ENCODE measurements around the gene MAT2B.
A peak's percentile ranks its signal among the peaks of the same experiment; 100 is the strongest.

The MAT2B gene

GRCh38 chr5:163505368-163506094 is at the start of gene MAT2B:
Gene MAT2B, plus strand, starts transcription at chr5:163505619. Its CDS starts 68 bp downstream, at chr5:163505687.
- DNase-seq (ENCODE audit: low read depth) = peak; percentile 94

DNA sequence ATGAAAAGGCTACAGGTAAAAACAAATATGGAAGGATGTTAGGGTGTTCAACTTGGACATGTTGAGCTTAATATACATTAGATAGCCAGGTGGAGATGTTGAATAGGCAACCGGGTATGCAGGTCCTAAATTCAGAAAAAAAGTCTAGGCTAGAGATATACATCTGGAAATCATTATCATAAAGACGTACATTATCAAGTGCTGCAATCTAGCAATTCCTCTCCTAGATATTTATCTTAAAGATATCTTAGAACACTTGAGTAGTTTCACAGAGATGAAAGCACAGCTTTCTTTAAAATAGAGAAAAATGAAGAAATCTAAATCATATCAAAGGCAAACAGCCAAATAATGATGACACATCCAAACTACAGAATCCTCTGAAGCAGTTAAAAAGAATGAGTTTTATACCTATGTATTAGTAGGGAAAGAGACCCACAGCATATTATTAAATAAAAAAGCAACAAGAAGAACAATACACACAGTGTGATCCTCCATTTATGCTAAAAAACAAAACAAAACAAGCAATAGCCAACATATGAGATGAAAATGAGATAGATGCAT is 49.3 kb upstream of the MAT2B start:
- no peak for DNase-seq (ENCODE audit: low read depth)

DNA sequence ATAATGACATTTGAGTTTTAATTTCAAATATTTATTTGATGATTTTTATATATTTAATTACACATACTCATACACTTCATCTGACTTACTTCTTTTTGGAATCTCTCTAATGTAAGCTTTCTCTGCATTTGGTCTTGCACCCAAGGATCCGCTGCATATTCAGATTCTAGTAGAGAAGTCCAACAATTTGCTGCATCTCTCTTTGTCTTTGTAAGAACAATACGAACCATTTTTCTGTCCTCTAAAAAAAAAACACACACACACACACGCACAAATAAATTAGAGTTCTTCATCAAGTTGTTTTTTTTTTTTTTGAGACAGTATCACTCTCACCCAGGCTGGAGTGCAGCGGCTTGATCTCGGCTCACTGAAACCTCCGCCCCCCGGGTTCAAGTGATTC is 48.6 kb upstream of the MAT2B start:
- no peak for DNase-seq (ENCODE audit: low read depth)

GRCh38 chr5:163458778-163459385 is 46.5 kb upstream of the MAT2B start:
- DNase-seq (ENCODE audit: low read depth) = no peak

DNA sequence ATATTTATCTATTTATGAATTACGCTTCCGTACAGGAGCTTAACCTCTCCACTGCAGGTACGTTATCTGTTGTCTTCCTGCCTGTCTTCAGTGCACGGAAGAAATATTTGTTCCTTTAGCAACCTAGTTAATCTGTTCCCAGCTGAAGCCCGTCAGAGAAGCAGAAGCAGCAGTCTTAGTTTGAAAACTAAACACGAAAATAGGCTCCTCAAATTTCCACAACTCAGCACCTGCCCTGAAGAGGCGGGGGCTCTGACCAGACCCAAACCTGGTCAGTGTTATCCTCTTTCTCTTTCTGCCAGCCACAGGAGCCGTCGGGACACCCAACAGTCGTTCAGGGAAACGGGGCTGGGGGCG is 46.0 kb upstream of the MAT2B start:
- no peak for DNase-seq (ENCODE audit: low read depth)

DNA sequence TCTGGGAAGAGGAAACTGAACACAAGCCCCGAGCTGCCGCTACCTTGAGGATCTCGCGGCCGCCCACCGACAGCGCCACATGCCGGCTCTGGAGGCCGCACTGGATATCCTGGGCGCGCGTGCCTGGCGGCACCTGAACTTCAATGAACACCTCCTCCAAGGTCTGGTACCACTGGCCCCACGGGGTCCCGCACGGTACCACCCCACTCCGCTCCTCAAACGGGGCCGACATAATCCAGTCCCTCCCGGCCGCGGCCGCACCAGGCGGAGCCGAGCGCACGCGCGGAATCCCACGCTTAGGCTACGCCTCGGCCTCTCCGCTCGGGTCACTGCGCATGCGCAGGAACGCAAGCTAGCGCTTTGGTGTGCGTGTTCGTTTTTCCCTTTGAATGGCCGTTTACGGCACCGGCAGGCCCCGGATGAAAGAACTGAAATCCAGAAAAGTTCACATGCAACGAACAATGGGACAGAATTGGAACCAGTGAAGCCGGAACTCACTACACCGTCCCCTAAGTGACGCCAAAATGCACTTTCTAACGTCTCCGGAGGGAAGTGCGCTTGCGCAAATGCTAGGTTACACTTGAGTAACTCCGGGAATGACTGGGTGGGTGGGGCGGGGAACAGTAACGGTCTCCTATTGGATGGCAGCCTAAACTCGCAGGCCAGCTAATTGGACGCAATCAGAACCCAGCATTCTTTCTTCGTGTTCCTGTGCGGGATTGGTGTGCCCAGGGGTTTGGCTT is 45.4 kb upstream of the MAT2B start, which contains the start of gene NUDCD2:
Gene NUDCD2 (minus strand): TSS at position 284 of the 743 bp plus-strand sequence. CDS start 52 bp downstream, at position 232.
- peak; percentile 88 for DNase-seq (ENCODE audit: low read depth)

DNA sequence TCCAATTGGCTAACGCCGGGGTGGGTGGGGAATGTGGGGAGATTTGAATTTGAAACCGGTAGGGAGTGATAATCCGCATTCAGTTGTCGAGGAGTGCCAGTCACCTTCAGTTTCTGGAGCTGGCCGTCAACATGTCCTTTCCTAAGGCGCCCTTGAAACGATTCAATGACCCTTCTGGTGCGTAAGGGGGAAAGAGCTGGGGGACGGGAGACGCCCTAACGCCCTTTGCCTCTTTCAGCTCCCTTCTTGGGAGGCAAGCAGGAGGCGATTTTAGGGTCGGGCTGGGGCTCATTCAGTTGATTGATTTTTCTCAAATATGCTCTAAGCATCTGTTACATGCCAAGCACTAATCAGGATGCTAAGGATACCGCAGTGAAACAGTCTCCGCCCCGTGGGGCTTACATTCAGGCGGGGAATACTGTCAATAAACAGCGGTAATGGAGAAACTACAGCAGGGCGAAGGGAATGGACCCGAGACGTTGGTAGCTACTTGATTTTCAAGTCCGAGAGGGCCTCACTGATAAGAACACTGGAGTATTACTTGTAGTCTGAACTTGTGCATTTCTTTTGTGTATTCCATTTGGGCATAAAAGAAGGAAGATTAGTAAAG is 44.8 kb upstream of the MAT2B start, which contains the start of gene HMMR:
Gene HMMR (plus strand): TSS at position 71 of the 610 bp plus-strand sequence. CDS start 61 bp downstream, at position 132.
- DNase-seq (ENCODE audit: low read depth) = no peak

DNA sequence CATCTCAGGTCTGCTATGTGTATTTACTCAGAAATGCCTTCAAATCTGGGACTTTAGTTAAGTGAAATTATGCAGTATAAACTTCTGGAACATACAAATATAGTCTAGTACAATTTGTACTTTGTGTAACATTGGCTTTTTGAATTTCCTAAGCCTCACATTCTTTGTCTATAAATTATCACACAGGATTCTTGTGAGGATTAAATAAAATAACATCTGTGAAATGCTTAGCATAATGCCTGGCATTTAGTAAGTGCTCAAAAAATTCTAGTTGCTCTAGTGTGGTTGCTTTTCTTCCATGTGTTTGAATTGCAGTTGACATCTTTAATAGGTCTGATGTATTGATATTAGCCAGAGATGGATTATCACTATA is 42.4 kb upstream of the MAT2B start:
- DNase-seq (ENCODE audit: low read depth) = no peak

DNA sequence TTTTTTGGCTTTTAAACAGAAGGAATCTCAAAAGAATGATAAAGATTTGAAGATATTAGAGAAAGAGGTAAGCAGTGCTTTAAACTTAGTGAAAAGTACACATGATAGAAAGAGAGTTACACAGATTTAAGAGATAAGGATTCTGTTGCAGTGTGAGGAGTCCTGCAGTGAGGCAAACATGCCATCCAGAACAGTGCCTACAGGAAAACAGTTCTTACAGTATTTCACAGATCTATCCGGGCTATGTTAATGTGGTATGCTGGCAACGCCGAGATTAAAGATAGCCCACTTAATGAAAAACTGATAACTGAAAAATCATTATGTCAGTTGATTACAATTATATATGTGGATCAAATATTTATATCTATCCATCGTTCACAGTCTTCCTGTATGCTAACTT is 37.7 kb upstream of the MAT2B start:
- no peak for DNase-seq (ENCODE audit: low read depth)

DNA sequence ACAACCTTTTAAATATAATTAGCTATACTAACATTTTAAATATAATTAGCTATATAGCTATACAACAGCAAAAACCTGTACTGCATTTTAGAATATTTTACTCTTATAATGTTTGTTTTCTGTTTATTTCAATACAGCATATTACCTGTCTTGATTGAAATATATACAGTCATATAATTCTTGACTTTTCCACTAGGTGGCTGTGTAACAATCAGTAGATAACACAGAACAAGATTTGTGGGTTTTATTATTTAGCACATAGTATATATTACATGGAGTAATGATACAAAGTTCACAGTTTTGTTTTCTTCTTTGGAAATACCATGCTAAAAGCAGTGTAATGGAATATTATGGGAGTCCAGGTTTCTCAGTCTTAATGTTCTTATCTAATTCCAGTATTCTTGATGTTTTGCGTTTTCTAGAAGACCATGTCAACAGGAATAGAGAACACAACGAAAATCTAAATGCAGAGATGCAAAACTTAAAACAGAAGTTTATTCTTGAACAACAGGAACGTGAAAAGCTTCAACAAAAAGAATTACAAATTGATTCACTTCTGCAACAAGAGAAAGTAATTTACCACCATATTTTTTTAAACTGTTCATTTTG is 31.7 kb upstream of the MAT2B start:
- no peak for DNase-seq (ENCODE audit: low read depth)

DNA sequence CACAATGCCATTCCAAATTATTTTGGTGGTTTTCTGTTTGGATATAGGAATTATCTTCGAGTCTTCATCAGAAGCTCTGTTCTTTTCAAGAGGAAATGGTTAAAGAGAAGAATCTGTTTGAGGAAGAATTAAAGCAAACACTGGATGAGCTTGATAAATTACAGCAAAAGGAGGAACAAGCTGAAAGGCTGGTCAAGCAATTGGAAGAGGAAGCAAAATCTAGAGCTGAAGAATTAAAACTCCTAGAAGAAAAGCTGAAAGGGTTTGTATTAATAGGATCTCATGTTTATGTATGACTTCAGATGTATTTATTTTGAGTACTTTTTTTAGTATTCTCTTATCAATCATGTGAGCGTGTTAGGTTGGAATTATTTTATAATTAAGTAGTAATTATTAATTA is 30.0 kb upstream of the MAT2B start:
- no peak for DNase-seq (ENCODE audit: low read depth)

DNA sequence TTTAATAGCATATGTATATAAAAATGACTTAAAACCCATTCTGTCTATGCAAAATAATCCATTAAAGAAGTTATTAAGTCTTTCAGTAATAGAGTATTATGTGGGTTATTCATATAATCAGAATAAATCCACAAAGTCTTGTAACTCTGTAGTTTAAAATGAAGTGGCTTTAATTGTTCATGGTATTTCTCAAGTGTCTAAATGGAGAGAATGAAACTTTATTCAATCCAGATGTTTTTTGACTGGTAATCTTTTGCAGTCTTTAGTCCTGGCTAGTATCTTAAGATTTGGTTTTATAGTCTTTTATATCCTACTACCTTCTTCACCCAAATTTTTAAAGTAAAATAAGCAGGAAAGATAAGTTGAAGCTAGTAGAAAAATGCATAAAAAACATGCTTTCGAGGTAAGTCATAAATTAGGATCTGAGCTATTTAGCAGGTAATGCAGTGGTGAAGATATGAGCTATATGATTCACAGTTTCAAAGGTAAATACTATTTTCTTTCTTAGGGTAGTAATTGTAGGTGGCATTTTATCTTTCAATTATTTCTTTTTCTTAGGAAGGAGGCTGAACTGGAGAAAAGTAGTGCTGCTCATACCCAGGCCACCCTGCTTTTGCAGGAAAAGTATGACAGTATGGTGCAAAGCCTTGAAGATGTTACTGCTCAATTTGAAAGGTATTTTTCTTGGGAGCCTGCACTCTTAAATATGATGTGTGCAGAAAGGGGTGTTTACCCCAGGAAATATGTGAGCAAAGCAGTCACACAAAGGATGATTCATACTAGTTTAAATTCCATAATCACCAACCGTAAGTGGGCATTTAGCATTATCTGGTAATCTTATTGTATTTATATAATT is 27.1 kb upstream of the MAT2B start:
- DNase-seq (ENCODE audit: low read depth) = no peak

DNA sequence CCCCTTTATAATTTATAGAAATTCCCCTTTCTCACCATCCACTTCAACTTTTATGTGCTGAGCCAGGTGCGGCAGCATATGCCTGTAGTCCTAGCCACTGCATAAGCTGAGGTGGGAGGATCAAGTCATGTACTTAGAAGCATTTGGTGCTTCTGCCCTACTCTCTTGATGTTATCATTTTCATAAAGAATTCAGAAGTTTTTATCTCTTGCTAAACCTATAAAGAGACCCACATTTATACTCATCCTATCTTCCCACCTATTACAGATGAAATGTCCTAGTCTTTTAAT is 26.5 kb upstream of the MAT2B start:
- no peak for DNase-seq (ENCODE audit: low read depth)

DNA sequence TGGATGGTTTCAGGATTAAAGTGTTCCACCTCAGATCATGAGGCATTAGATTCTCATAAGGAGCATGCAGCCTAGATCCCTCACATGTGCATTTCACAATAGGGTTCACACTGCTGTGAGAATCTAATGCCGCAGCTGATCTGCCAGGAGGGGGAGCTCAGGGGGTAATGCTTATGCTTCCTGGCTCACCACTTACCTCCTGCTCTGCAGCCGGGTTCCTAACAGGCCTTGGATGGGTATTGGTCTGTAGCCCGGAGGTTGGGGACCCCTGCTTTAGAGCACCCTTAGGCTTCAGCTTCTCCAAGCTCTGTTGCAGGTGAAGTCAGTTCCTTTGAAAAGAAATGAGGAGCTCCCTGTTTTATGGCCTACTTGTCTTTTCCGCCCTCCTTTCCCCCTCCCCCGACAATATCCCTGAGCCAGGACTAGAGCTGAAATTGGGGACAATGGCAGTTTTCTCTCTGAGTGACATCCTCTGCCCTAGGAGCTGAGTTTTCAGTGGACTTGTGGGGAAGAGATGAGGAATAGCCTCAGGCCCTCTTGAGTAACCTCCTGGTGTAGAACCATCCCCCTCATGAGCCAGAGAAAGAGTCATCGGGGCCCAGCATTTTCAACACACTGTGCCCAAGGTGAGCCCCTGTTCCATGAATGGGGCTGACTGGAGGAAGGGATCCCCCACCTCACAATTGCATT is 16.2 kb upstream of the MAT2B start:
- DNase-seq (ENCODE audit: low read depth) = no peak

GRCh38 chr5:163489745-163490075 is 15.7 kb upstream of the MAT2B start:
- DNase-seq (ENCODE audit: low read depth) = no peak

- no peak for DNase-seq (ENCODE audit: low read depth)
Measured at GRCh38 chr5:163496286-163496685, 9.1 kb upstream of the MAT2B start.

DNA sequence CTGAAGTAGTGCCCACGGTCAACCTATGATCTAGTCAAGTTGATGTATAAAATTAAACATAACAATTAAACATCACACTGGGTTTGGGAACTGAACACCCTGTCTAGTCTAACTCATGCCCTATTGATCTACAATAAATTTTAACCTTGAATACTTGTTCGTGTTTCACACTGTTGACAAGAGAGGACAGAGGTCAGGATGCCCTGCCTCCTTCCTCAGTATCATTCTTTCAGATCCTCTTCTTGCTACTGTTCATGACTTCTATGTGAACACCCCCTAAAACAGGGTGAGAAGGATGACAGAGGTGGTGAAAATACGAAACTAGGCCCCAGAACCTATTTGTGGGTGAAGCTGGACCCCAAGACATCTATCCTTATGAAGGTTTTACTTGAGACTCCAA is 8.1 kb upstream of the MAT2B start:
- DNase-seq (ENCODE audit: low read depth) = no peak

DNA sequence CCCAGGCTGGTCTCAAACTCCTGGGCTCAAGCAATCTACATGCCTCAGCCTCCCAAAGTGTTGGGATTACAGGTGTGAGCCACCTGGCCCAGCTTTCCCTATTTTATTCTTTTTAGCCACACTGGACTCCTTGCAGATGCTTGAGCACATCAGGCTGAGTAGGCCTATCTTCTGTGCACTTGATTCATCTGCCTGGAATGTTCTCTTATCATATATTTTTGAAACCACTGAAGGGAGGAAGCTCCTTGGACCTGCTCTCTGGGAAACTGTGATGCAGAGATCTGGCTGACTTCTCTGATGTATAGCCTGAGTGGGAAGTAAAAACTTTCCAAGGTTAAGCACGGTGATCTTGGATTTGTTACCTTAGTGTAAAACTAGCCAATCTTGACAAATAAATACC is 6.5 kb upstream of the MAT2B start:
- DNase-seq (ENCODE audit: low read depth) = no peak

- no peak for DNase-seq (ENCODE audit: low read depth)
Measured at GRCh38 chr5:163502521-163502920, 2.9 kb upstream of the MAT2B start.

Measured in stimulated activated CD8-positive, alpha-beta memory T cell treated with anti-CD3 and anti-CD28 coated beads, Interleukin-4, amount 100 ng/mL, for 24 hours (primary cell).